ENCODE measurements around the gene ABCA6. TPM values are rescaled to one million over a fixed set of nuclear protein-coding genes. Genes with fewer than 3 reads are reported as not detected.

Gene ABCA6
- total RNA-seq, 1 experiment from 2014 or later = 2.1 TPM

- Histone ChIP-seq H3K4me1 (ENCODE audit: insufficient read depth, low read length, poor library complexity, severe bottlenecking) (peaks cover 11% of the 10 kb centered on the region), H3K27me3 (replicated peaks; ENCODE audit: insufficient read depth, low read depth, low read length, poor library complexity) (no peaks in the 10 kb centered on the region), H3K27ac (ENCODE audit: low read depth, low read length, poor library complexity, severe bottlenecking) (no peak overlapping the region), H3K9me3 (ENCODE audit: low read depth, low read length, poor library complexity, severe bottlenecking) (no peaks in the 10 kb centered on the region), H3K4me3 (ENCODE audit: low read depth, low read length, poor library complexity, severe bottlenecking) (no peak overlapping the region), H3K36me3 (ENCODE audit: insufficient read depth, low read length, poor library complexity, severe bottlenecking) (no peaks in the 10 kb centered on the region)
- no TSS peak for BruUV-seq (replicated peaks)
- intact Hi-C loops (cut with micrococcal nuclease; ENCODE audit: unreplicated experiment) = no loop called here
- POLR2A ChIA-PET (ENCODE audit: low non-redundant PET) = no interaction called here
- TF ChIP-seq EZH2 (IDR thresholded peaks at IDR 0.05; ENCODE audit: borderline replicate concordance, low read depth, low read length, poor library complexity, severe bottlenecking) = no peak
- no peak for TF ChIP-seq CTCF (conservative IDR thresholded peaks at IDR 0.05; ENCODE audit: low read depth, low read length)
- CTCF ChIA-PET = no interaction called here
- no peak for DNase-seq (ENCODE audit: low spot score)
Observed at GRCh38 chr17:69187294-69187693, 45.6 kb upstream of the ABCA6 start.

GRCh38 chr17:69179227-69179952 is 37.7 kb upstream of the ABCA6 start:
- Histone ChIP-seq H3K4me3 (ENCODE audit: low read depth, low read length, poor library complexity, severe bottlenecking) (no peak overlapping the region), H3K27ac (ENCODE audit: low read depth, low read length, poor library complexity, severe bottlenecking) (no peak overlapping the region), H3K9me3 (ENCODE audit: low read depth, low read length, poor library complexity, severe bottlenecking) (no peaks in the 10 kb centered on the region), H3K27me3 (replicated peaks; ENCODE audit: insufficient read depth, low read depth, low read length, poor library complexity) (no peaks in the 10 kb centered on the region), H3K36me3 (ENCODE audit: insufficient read depth, low read length, poor library complexity, severe bottlenecking) (no peaks in the 10 kb centered on the region), H3K4me1 (ENCODE audit: insufficient read depth, low read length, poor library complexity, severe bottlenecking) (peaks cover 11% of the 10 kb centered on the region)
- ChIA-PET CTCF (no interaction called here), POLR2A (ENCODE audit: low non-redundant PET) (no interaction called here)
- TF ChIP-seq CTCF (conservative IDR thresholded peaks at IDR 0.05; ENCODE audit: low read depth, low read length) (no peak), EZH2 (IDR thresholded peaks at IDR 0.05; ENCODE audit: borderline replicate concordance, low read depth, low read length, poor library complexity, severe bottlenecking) (no peak)
- no TSS peak for BruUV-seq (replicated peaks)
- intact Hi-C loops (cut with micrococcal nuclease; ENCODE audit: unreplicated experiment) = no loop called here
- no peak for DNase-seq (ENCODE audit: low spot score)

GRCh38 chr17:69176457-69176795 is 34.7 kb upstream of the ABCA6 start:
- no peak for DNase-seq (ENCODE audit: low spot score)
- CTCF ChIA-PET = no interaction called here
- peaks cover 11% of the 10 kb centered on the region for H3K4me1 ChIP-seq (ENCODE audit: insufficient read depth, low read length, poor library complexity, severe bottlenecking)
- H3K27ac ChIP-seq (ENCODE audit: low read depth, low read length, poor library complexity, severe bottlenecking) = no peak overlapping the region
- no peaks in the 10 kb centered on the region for H3K36me3 ChIP-seq (ENCODE audit: insufficient read depth, low read length, poor library complexity, severe bottlenecking)
- no peak overlapping the region for H3K4me3 ChIP-seq (ENCODE audit: low read depth, low read length, poor library complexity, severe bottlenecking)
- intact Hi-C loops (cut with micrococcal nuclease; ENCODE audit: unreplicated experiment) = no loop called here
- H3K27me3 ChIP-seq (replicated peaks; ENCODE audit: insufficient read depth, low read depth, low read length, poor library complexity) = no peaks in the 10 kb centered on the region
- no peaks in the 10 kb centered on the region for H3K9me3 ChIP-seq (ENCODE audit: low read depth, low read length, poor library complexity, severe bottlenecking)
- no TSS peak for BruUV-seq (replicated peaks)
- POLR2A ChIA-PET (ENCODE audit: low non-redundant PET) = no interaction called here
- TF ChIP-seq EZH2 (IDR thresholded peaks at IDR 0.05; ENCODE audit: borderline replicate concordance, low read depth, low read length, poor library complexity, severe bottlenecking) (no peak), CTCF (conservative IDR thresholded peaks at IDR 0.05; ENCODE audit: low read depth, low read length) (no peak)
